Measurements from ENCODE around the gene PPP1R14B.

Gene PPP1R14B

GRCh38 chr11:64229744-64230170, 17.0 kb downstream of the PPP1R14B start:
- DNase-seq: no peak

- DNase-seq: no peak
Observed at GRCh38 chr11:64229090-64229743, 17.5 kb downstream of the PPP1R14B start.

- no peak for DNase-seq
Observed at GRCh38 chr11:64227405-64227956, 19.3 kb downstream of the PPP1R14B start.

GRCh38 chr11:64226507-64227051, 20.2 kb downstream of the PPP1R14B start:
- peak; percentile 55 for DNase-seq

GRCh38 chr11:64225608-64226506, 20.9 kb downstream of the PPP1R14B start, which contains the start of the genes NUDT22 and TRPT1:
Gene NUDT22 (plus strand): TSS chr11:64226274. CDS start chr11:64226653, 379 bp downstream.
Gene TRPT1 (minus strand): TSS chr11:64226186. CDS start chr11:64225860, 326 bp downstream.
- peak; percentile 93 for DNase-seq

GRCh38 chr11:64224891-64225607, 21.7 kb downstream of the PPP1R14B start:
- DNase-seq: no peak

- DNase-seq: no peak
Observed at GRCh38 chr11:64224151-64224890, 22.4 kb downstream of the PPP1R14B start.

GRCh38 chr11:64223001-64223651, 23.6 kb downstream of the PPP1R14B start:
- DNase-seq: no peak

GRCh38 chr11:64222651-64223000, 24.1 kb downstream of the PPP1R14B start:
- no peak for DNase-seq

- DNase-seq: no peak
Observed at GRCh38 chr11:64220798-64221197, 25.9 kb downstream of the PPP1R14B start.

- DNase-seq: no peak
Observed at GRCh38 chr11:64220271-64220670, 26.5 kb downstream of the PPP1R14B start.

- no peak for DNase-seq
Observed at GRCh38 chr11:64219755-64220154, 27.0 kb downstream of the PPP1R14B start.

GRCh38 chr11:64219354-64219684, 27.4 kb downstream of the PPP1R14B start:
- DNase-seq: no peak

- DNase-seq: no peak
Observed at GRCh38 chr11:64218628-64219353, 28.0 kb downstream of the PPP1R14B start.

- DNase-seq: no peak
Observed at GRCh38 chr11:64216879-64217278, 29.9 kb downstream of the PPP1R14B start.

- DNase-seq: no peak
Observed at GRCh38 chr11:64211181-64211872, 35.4 kb downstream of the PPP1R14B start.

GRCh38 chr11:64210301-64211020, 36.3 kb downstream of the PPP1R14B start:
- no peak for DNase-seq

- DNase-seq: no peak
Observed at GRCh38 chr11:64209563-64209843, 37.2 kb downstream of the PPP1R14B start.

GRCh38 chr11:64208796-64209562, 37.8 kb downstream of the PPP1R14B start:
- DNase-seq: no peak
